BJ (cell line): ENCODE results near the gene MATK. TPM values are rescaled to one million over a fixed set of nuclear protein-coding genes. Genes with fewer than 3 reads are reported as not detected.

ENCODE experiments used
- CTCF ChIA-PET: fragments of 350-600 bp; formaldehyde crosslinking; extraction: SDS; loops from one replicate; lab custom pipeline; 2021; ENCODE audit warnings: antibody characterized with exemption, inconsistent platforms; lab: Yijun Ruan, JAX
- POLR2A ChIA-PET: fragments of 300-600 bp; sonication (Branson Sonifier 250); formaldehyde crosslinking; extraction: SDS; loops from one replicate; lab custom pipeline; 2021; ENCODE audit warnings: antibody characterized with exemption; lab: Charles Lee
- DNase-seq: peaks from one replicate; pipeline ENCODE4 v3.0.0-alpha.2; 2011; ENCODE audit warnings: low read depth
- H3K27me3 ChIP-seq: 2 replicates; pipeline ENCODE4 v1.6.0; 2011; ENCODE audit warnings: low read length; ENCODE audit not compliant: control insufficient read depth, insufficient read depth
- H3K36me3 ChIP-seq: 2 replicates; pipeline ENCODE4 v1.5.1; 2011; ENCODE audit warnings: low read length; ENCODE audit not compliant: control insufficient read depth, insufficient read depth
- H3K4me3 ChIP-seq: 2 replicates; pipeline ENCODE4 v1.5.1; 2011; ENCODE audit warnings: low read depth, mild to moderate bottlenecking, control low read depth, low read length
- CTCF ChIP-seq: IDR thresholded peaks from 2 replicates; pipeline ENCODE4 v1.5.1; 2011; ENCODE audit warnings: low read depth, mild to moderate bottlenecking, control low read depth, inconsistent platforms, low read length, moderate library complexity; ENCODE audit not compliant: insufficient read depth
- polyA plus RNA-seq: library from polyadenylated mRNA; depleted of rRNA; stranded (reverse); fragments of >200 nt; gene quantifications from 2 replicates; pipeline ENCODE4 v1.2.3, GENCODE V29; 2011

Gene MATK
- polyA plus RNA-seq, 1 experiment: not detected

DNA sequence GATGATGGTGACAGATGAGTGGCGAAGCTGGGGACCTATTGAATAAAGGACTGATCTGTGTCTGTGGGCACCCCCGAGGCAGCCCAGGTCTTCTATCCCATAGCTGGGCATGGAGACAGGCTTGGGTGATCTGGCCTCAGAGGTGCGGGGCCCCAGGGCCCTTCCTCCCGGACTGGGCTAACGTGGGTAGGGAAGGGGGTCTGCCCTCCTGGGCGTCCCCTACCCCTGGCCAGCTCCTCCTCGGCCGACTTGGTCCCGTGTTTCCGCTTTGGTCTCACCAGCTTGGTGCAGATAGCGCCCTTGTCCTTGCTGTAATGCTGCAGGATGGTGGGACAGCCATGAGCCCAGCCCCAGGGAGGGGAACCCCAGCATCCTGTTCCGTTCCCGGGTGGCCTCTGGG, 3.3 kb downstream of the MATK start:
- Histone ChIP-seq H3K27me3 (peaks cover 5% of the 10 kb centered on the region), H3K4me3 (no peak overlapping the region), H3K36me3 (no peaks in the 10 kb centered on the region)
- no peak for DNase-seq
- no peak for TF ChIP-seq CTCF
- ChIA-PET POLR2A (no interaction called here), CTCF (no interaction called here)

DNA sequence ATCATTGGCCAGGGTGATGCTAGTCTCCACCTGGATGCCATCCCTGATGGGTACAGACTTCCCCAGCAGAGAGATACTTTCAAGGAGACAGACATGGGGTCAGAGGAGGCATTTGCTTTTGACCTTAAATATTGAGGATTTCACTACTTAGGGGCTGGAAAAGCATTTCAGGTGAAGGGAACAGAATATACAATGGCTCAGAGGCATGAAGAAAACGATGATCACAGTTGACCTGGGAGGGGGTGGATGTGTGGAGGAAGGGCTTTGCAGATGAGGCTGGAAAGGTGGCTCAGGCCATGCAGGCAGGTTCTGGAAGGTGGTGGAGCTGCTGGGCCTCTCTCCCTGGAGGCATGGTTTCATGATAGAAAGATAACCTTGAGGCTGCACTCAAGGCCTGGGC, 3.9 kb downstream of the MATK start:
- POLR2A ChIA-PET: no interaction called here
- H3K36me3 ChIP-seq: no peaks in the 10 kb centered on the region
- no peak for DNase-seq
- no peak for TF ChIP-seq CTCF
- CTCF ChIA-PET: no interaction called here
- H3K27me3 ChIP-seq: peaks cover 5% of the 10 kb centered on the region
- H3K4me3 ChIP-seq: no peak overlapping the region

DNA sequence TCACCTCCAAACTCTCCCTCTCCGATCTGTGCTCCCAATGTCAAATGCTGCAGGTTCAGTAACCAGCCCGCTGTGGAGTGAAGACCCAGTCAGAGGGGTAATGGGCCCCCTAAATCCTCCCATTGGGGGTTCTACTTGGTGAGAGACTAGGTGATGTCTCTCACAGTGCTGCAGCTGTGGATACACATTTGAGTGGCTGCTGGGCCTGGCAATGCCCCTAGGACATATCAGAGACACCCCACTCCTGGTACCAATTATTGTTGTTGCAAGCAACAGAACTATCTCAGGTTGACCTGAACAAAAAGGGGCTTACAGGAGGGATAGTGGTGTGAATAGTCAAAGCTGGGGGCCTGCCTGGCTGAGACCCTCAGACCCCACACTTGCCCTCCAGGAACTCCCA, 4.6 kb downstream of the MATK start:
- TF ChIP-seq CTCF: no peak
- Histone ChIP-seq H3K4me3 (no peak overlapping the region), H3K27me3 (peaks cover 4% of the 10 kb centered on the region), H3K36me3 (no peaks in the 10 kb centered on the region)
- no peak for DNase-seq
- ChIA-PET POLR2A (no interaction called here), CTCF (no interaction called here)

DNA sequence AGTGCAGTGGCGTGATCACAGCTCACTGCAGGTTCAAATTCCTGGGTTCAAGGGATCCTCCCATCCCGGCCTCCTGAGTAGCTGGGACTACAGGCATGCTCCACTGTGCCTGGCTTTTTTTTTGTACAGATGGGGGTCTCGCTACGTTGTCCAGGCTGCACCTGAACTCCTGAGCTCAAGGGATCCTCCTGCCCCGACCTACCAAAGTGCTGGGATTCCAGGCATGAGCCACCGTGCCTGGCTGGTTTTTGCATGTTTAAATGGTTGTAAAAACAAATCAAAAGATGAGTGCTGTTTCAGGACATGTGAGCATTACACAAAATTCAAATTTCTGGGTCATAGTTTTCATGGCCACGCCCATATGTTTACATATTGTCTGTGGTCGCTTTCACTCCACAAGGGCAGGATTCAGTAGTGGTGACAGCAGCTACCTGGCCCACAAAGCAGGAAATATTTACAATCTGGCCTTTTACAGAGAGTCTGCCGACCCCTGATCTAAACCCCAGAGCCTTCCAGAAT, 5.3 kb downstream of the MATK start:
- Histone ChIP-seq H3K4me3 (no peak overlapping the region), H3K27me3 (peaks cover 4% of the 10 kb centered on the region), H3K36me3 (no peaks in the 10 kb centered on the region)
- POLR2A ChIA-PET: interaction anchor here (0.6 kb wide), 1 partner anchor 241 kb away, joined by 6 read pairs; no protein-coding TSS in a partner anchor
- DNase-seq: no peak
- CTCF ChIA-PET: interaction anchor here (0.7 to 1.5 kb wide), 2 partner anchors 41 to 428 kb away, joined by 3 to 4 read pairs; no protein-coding TSS in a partner anchor
- TF ChIP-seq CTCF: no peak

DNA sequence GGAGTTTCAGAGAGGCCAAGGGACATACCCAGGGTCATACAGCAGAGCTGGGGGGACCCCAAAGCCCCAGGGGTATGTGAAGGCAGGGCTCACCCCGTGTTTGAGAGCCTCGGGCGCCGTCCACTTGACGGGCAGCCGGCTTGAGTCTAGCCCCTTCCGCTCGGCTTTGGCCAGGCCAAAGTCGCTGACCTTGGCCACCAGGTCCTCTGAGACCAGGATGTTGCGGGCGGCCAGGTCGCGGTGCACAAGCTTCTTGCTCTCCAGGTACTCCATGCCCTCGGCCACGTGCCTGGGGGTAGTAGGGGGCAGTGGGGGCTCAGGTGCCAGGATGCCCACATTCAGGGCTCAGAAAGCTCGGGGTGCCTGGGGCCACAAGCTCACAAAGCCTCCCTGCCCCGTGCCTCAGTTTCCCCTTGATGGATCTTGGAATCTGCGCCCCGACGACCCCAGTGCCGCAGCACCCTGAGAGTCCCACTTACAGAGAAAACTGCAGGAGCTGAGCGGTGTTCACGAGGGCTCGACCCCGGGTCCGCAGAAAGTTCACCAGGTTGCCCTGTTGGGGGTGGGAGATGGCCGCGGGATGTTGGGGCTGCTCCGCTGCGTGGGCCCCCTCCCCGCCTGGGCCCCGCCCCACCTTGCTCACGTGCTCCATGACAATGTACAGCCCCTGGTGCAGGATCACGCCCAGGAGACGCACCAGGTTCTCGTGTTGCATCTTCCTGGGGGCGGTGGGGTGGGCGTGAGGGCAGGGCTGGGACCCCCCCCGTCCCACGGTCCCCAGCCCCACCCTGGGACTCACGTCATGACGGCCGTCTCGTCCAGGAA, 7.1 kb downstream of the MATK start:
- no peak for TF ChIP-seq CTCF
- ChIA-PET POLR2A (no interaction called here), CTCF (no interaction called here)
- H3K36me3 ChIP-seq: no peaks in the 10 kb centered on the region
- no peaks in the 10 kb centered on the region; the same call in 1 of the 2 replicates for H3K27me3 ChIP-seq
- H3K4me3 ChIP-seq: no peak overlapping the region
- no peak for DNase-seq
